Dermis blood vessel endothelial cell (primary cell): Measurements from ENCODE around the gene MYZAP. TPM values are rescaled to one million over a fixed set of nuclear protein-coding genes. Genes with fewer than 3 reads are reported as not detected.

ENCODE experiments used
- DNase-seq: peaks from one replicate; pipeline ENCODE4 v3.0.0; 2010
- total RNA-seq: library from RNA; depleted of rRNA; stranded (reverse); fragments of >200 nt; gene quantifications from 2 replicates; pipeline ENCODE4 v1.2.3, GENCODE V29; 2014

The MYZAP gene
- total RNA-seq, 1 donor from 2014 or later = 82.5 TPM

GRCh38 chr15:57663262-57663661, 71.6 kb downstream of the MYZAP start:
- DNase-seq = no peak

DNA sequence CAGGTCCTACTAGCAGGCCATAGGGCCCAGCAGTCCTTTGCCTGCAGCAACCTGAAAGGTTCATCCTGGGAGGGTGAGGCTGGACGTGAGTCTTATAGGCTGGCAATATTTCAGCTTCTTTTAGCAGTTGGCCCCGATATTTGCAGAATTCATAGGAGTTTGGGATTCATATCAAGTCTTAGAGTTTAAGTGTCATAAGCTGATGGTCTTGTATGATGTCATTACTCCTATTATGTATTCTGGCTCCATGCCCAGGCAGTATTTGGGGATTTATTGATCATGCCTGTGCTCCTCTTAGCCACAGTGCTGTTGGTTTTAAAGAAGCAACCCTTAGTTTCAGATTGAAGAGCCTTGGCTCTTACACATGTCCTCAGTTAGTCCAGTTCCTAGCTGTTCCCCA, 73.5 kb downstream of the MYZAP start:
- DNase-seq = no peak

GRCh38 chr15:57665939-57666338, 74.2 kb downstream of the MYZAP start:
- DNase-seq = no peak

- peak; percentile 67 for DNase-seq
These were observed 75.6 kb downstream of the MYZAP start for GRCh38 chr15:57667171-57667849.

GRCh38 chr15:57668016-57668415, 76.3 kb downstream of the MYZAP start:
- no peak for DNase-seq

DNA sequence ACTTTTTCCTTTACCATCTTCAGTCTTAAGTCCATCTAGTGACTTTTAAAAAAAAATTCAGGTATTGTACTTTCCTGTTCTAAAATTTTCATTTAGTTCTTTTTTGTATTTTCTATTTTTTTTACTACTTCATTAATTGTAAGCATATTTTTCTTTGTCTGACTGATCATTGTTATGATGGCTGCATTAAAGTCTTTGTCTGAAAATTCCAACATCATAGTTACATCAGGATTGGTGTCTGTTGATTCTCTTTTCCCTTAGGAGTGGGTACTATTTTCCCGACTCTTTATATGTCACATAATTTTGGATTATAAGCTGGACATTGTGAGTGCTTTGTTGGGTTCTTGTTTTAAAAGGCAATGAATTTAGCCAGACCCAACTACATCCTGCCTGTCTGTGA, 79.9 kb downstream of the MYZAP start:
- DNase-seq = peak; percentile 28

GRCh38 chr15:57675481-57676181, 83.9 kb downstream of the MYZAP start:
- no peak for DNase-seq

DNA sequence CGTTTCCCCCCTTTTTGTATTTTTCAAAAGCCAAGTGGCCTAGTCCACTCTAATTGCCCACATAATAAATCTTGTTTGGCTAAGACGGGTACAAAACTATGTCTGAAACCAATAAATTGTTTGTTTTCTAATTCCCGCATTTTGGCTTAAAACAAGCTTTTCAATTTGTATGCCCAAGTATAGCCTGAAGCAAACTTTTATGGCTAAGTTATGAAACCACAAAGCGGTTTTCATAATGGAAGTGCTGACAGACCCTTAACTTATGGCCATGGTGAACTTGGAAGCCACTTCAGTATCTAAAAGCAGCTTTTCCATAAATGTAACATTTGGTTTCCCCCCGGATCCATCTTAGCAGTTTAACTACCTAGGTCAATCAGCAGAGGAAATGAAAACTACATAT, 84.9 kb downstream of the MYZAP start:
- no peak for DNase-seq

GRCh38 chr15:57677204-57677603, 85.5 kb downstream of the MYZAP start:
- DNase-seq = no peak

- DNase-seq = no peak
These were observed 88.3 kb downstream of the MYZAP start for GRCh38 chr15:57680021-57680420.

DNA sequence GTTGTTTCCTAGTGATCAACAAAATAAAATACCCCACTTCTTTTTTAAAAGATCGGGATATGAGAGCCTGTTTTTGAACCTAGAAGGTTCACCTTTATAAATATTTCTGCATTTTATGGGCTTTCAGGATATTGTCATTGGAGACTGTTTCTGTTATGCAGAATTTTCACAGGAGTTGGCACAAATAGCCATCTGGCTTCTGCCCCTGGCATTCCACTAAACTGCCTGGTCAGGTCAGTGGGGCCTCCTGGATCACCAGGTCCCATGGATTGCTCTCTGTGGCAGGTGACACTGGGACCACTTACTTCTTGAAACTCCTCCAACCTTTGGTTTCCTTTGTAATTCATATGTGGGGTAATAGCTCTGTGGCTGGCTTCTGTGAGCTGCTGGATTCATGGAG, 89.3 kb downstream of the MYZAP start:
- DNase-seq = no peak

DNA sequence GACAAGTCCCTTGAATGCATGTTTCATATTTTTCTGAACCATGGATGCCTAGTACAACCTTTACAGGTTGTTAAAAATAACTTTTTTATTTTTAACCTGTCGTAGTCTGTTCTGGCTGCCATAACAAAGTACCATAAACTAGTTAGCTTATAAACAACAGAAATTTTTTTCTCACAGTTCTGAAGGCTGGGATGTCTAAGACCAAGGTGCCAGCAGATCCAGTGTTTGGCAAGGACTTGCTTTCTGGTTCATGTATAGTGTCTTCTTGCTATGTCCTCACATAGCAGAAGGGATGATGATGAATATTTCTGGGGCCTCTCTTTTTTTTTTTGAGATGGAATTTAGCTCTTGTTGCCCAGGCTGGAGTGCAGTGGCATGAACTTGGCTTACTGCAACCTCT, 91.8 kb downstream of the MYZAP start:
- no peak for DNase-seq

DNA sequence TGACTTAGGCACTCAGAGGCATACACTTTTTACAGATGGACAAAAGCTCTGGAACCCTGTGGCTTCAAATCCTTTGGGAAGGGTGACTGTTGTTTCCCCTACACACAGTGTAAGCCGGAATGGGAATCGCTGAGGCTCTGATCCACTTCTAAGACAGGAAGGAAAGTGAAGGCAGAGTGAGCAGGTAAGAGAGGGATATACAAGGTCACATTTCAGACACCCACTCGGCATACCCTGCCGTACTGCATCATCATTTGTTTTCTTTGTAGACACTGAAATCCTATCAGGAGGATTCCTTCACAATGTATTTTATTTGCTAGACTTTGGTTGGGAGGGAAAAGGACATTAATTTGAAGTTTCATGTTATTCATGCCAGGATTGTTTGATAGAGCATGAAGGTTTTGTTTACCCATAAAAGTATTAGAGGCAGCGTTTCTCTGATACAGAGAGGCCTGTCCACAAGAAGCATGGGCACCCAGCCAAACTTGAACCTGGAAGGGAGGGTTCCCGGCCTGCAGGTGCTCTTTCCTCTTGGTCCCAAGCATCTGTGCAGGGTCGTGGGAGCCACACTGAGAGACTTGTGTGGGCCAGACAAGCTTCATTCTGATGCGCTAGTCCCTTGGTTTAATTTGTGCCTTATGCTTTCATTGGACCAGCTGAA, 92.9 kb downstream of the MYZAP start:
- no peak for DNase-seq

GRCh38 chr15:57685306-57686095, 93.8 kb downstream of the MYZAP start:
- no peak for DNase-seq

- no peak for DNase-seq
These were observed 95.0 kb downstream of the MYZAP start for GRCh38 chr15:57686657-57687056.

GRCh38 chr15:57690341-57690966, 98.8 kb downstream of the MYZAP start:
- DNase-seq = no peak

GRCh38 chr15:57691082-57691481, 99.4 kb downstream of the MYZAP start:
- DNase-seq = no peak

- peak; percentile 80 for DNase-seq
These were observed 101.0 kb downstream of the MYZAP start for GRCh38 chr15:57692709-57693108.

GRCh38 chr15:57694279-57694678, 102.6 kb downstream of the MYZAP start:
- no peak for DNase-seq

- DNase-seq = peak; percentile 83
These were observed 104.4 kb downstream of the MYZAP start for GRCh38 chr15:57696146-57696545.

DNA sequence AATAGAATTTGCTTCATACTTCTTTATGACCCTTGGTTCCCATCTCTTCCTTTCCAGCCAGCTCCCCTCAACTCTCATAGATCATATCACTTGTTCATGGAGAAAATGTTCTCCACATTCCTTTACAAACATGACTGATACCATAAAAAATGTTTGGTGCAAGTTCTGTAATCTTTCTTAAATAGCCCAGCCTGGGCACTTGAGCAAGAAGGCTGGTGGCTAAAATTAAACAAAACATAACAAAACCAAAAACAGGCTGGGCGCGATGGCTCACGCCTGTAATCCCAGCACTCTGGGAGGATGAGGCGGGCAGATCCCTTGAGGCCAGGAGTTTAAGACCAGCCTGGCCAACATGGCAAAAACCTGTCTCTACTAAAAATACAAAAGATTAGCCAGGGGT, 105.9 kb downstream of the MYZAP start:
- no peak for DNase-seq

GRCh38 chr15:57698243-57698642, 106.5 kb downstream of the MYZAP start:
- DNase-seq = no peak

DNA sequence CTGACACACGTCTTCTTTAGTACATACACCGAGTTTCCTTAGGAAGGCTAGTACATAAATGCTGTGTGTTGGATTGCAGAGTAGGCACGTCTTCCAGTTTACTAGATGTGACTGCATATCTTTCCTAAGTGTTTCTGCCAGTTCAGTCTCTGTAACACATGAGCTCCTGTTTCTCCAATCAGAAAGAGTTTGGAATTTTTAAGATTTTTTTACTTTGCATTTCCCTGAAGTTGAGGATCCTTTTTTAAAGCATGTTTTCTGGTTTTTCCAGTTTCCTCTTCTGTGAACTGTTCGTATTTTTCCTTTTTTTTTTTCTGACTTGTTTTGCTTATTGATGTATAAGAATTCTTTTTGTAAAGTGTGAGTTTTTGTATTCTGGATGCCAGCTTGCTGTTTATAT, 107.3 kb downstream of the MYZAP start:
- DNase-seq = no peak
